ENCODE results near the gene ANKRD36C.
"Not testable (repeated sequence)": the region's sequence is repeated elsewhere in the genome, so short reads cannot be mapped to it uniquely, and the experiment has no call there.

DNA sequence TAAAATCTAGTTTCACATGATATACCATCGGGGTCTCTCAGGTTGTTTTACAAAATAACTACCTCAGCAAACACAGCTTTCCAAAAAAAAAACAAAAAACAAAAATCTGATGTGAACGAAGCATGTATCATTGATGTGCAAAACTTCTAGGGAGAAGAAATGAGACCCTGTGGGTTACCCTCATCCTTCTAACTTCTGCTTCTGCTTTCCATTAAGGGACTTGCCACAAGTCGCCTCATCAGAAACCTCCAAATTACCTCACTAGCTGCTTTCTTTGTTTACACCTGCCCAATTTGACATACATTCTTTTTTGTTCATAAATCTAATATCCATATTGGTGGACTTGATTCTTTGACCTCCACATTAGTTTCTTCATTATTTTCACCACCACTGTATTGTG lies 60.9 kb downstream of the ANKRD36C start:
- TF ChIP-seq, protein P1, sequence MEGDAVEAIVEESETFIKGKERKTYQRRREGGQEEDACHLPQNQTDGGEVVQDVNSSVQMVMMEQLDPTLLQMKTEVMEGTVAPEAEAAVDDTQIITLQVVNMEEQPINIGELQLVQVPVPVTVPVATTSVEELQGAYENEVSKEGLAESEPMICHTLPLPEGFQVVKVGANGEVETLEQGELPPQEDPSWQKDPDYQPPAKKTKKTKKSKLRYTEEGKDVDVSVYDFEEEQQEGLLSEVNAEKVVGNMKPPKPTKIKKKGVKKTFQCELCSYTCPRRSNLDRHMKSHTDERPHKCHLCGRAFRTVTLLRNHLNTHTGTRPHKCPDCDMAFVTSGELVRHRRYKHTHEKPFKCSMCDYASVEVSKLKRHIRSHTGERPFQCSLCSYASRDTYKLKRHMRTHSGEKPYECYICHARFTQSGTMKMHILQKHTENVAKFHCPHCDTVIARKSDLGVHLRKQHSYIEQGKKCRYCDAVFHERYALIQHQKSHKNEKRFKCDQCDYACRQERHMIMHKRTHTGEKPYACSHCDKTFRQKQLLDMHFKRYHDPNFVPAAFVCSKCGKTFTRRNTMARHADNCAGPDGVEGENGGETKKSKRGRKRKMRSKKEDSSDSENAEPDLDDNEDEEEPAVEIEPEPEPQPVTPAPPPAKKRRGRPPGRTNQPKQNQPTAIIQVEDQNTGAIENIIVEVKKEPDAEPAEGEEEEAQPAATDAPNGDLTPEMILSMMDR (IDR thresholded peaks at IDR 0.05) = not testable (repeated sequence)
- not testable (repeated sequence) for TF ChIP-seq POLR2AphosphoS5, POLR2A (IDR thresholded peaks at IDR 0.05)
